ENCODE data around the gene CCL17. TPM values are rescaled to one million over a fixed set of nuclear protein-coding genes. Genes with fewer than 3 reads are reported as not detected.

CCL17 gene
- total RNA-seq, 1 donor from 2014 or later: not detected

DNA sequence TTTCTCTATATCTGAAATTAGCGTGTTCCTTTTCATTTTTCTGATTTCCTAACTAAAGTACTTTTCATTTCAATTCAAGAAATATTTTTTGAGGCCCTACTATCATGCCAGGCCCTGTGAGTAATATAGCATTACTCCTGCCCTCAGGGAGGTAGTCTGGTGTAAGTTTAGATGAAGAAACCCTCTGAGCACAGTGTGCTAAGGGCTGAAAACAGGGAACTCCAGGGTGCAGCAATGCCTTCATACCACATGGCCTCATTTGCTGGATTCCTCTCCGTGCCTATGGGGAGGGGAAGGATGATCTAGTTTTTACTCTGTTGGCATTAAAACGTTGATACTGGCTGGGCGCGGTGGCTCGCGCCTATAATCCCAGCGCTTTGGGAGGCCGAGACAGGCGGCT lies 47.5 kb downstream of the CCL17 start:
- DNase-seq (no peak), ATAC-seq (ENCODE audit: poor library complexity) (no peak)
- intact Hi-C loops (cut with DNase I): no loop called here

DNA sequence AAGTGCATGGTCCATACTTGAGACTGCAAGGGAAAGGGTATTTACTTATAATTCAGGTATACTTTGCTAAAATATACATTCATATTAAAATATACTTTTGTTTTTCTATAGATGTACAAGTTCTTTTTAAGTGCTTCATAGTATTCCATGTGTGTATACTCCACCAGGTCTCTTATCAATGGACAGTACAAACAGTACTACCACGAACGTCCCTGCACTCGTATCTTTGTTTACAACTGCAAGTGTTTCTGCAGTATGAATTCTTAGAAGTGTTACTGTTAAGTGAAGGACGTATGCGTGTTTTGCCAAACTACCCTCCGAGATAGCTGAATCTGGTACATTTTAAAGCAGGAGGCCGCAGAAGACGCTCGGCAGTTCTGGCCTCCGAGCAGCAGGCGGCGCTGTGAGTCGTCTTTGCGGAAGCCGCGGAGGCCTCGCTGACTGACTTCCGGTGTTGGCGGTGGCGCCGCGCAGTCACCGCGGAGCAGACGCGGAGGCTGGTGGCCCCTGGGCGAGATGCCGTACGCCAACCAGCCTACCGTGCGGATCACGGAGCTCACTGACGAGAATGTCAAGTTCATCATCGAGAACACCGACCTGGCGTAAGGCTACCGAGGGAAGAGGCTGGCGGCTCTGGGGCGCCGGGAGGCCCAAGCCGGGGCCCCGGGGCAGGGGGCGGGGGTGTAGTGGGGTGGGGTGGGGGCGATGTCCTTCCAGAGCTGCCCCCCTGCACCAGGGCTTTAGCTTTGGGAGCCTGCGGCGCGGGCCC lies 57.8 kb downstream of the CCL17 start, which contains the start of gene POLR2C:
Gene POLR2C (plus strand): TSS at position 471 of the 769 bp plus-strand sequence. CDS start 46 bp downstream, at position 517.
- intact Hi-C loops (cut with DNase I): no loop called here
- ATAC-seq (ENCODE audit: poor library complexity) (peak; percentile 93), DNase-seq (peak; percentile 95)

DNA sequence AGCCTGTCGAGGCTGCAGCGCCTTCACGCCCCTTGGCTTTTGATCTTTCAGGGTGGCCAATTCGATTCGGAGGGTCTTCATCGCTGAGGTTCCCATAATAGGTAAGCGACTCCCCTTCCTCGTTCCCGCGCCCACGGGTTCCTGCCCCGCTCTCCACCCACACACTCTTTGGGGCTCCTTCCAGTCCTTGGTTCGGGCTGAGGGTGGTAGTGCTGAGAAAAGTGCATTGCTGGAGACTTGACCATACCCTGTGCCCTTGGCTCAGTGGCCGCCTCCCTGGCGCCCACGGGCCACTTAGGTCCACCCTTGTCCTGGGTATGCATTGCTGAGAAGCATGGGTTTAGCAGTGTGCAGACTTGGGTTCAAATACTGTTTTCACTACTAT lies 58.4 kb downstream of the CCL17 start:
- peak; percentile 26 for ATAC-seq (ENCODE audit: poor library complexity)
- DNase-seq: no peak
- intact Hi-C loops (cut with DNase I): no loop called here

DNA sequence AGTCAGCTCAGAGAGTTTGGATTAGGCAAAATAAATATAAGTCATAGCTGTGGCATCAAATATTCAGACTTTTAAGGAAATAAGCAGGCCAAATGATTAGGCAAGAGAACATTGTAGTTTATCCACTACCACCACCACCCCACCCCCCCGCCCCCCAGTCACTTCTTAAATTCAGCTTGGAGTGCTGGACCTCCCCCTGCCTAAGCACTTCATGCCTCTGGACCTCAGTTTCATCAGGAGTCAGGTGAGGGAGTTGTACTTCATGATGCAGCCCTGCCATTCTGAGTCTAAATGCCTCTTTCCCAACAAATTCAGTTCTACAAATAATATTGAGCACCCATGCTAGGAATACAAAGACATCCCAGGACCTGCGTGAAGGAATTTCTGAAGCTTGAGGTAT lies 60.0 kb downstream of the CCL17 start:
- DNase-seq (no peak), ATAC-seq (ENCODE audit: poor library complexity) (no peak)
- intact Hi-C loops (cut with DNase I): no loop called here

Other genes starting within 250 kb of the CCL17 start
- gene PSME3IP1, start 218.7 kb upstream of the CCL17 start, total RNA-seq: 54.8 TPM
- gene RSPRY1, start 218.4 kb upstream of the CCL17 start, total RNA-seq: 13.4 TPM
- gene ARL2BP, start 159.5 kb upstream of the CCL17 start, total RNA-seq: 58.2 TPM
- gene PLLP, start 120.1 kb upstream of the CCL17 start, total RNA-seq: 3.2 TPM
- not detected for gene CCL22, start 46.0 kb upstream of the CCL17 start, total RNA-seq
- gene CX3CL1, start 32.3 kb upstream of the CCL17 start, total RNA-seq: 11.6 TPM
- gene CIAPIN1, start 42.6 kb downstream of the CCL17 start, total RNA-seq: 41.8 TPM
- gene COQ9, start 42.7 kb downstream of the CCL17 start, total RNA-seq: 225 TPM
- 37.9 TPM for gene POLR2C, start 57.9 kb downstream of the CCL17 start, total RNA-seq
- gene DOK4, start 81.7 kb downstream of the CCL17 start, total RNA-seq: 7.5 TPM
- gene CCDC102A, start 131.8 kb downstream of the CCL17 start, total RNA-seq: 10.5 TPM
- gene ADGRG5, start 137.9 kb downstream of the CCL17 start, total RNA-seq: 0.05 TPM
- gene ADGRG1, start 223.9 kb downstream of the CCL17 start, total RNA-seq: 23.0 TPM

All from Right ventricle myocardium superior (tissue), 1 donor.